Neural progenitor cell (in vitro differentiated cells): ENCODE results near the gene COL23A1. TPM values are rescaled to one million over a fixed set of nuclear protein-coding genes. Genes with fewer than 3 reads are reported as not detected.
A peak's percentile ranks its signal among the peaks of the same experiment; 100 is the strongest.

Source experiments
- DNase-seq: peaks from one replicate; pipeline ENCODE4 v3.0.0-alpha.2; 2016; ENCODE audit warnings: low spot score
- H2AFZ ChIP-seq: fragments of 200-600 bp; sonication (generic); replicated peaks from 2 replicates; pipeline ENCODE4 v1.6.1; 2016; ENCODE audit warnings: antibody characterized with exemption
- H3F3A ChIP-seq: fragments of 200-600 bp; sonication (generic); 2 replicates; pipeline ENCODE4 v1.6.1; 2016; ENCODE audit warnings: antibody characterized with exemption, low read depth
- H3K27ac ChIP-seq: fragments of 200-600 bp; sonication (generic); 2 replicates; pipeline ENCODE4 v1.5.1; 2016; ENCODE audit warnings: mild to moderate bottlenecking
- H3K27me3 ChIP-seq: fragments of 200-600 bp; sonication (generic); 2 replicates; pipeline ENCODE4 v1.6.1; 2016; ENCODE audit warnings: mild to moderate bottlenecking, moderate library complexity
- H3K36me3 ChIP-seq: fragments of 200-600 bp; sonication (generic); 2 replicates; pipeline ENCODE4 v1.5.1; 2016
- H3K4me1 ChIP-seq: fragments of 200-600 bp; sonication (generic); 2 replicates; pipeline ENCODE4 v1.6.1; 2016; ENCODE audit warnings: mixed run types
- H3K4me2 ChIP-seq: fragments of 200-600 bp; sonication (generic); 2 replicates; pipeline ENCODE4 v1.6.1; 2016
- H3K4me3 ChIP-seq: fragments of 200-600 bp; sonication (generic); 2 replicates; pipeline ENCODE4 v1.5.1; 2016
- H3K79me2 ChIP-seq: fragments of 200-600 bp; sonication (generic); 2 replicates; pipeline ENCODE4 v1.6.1; 2016; ENCODE audit warnings: low read depth
- H3K9ac ChIP-seq: fragments of 200-600 bp; sonication (generic); 2 replicates; pipeline ENCODE4 v1.6.1; 2016
- H3K9me3 ChIP-seq: fragments of 200-600 bp; sonication (generic); 2 replicates; pipeline ENCODE4 v1.5.1; 2016; ENCODE audit warnings: low read depth
- H4K20me1 ChIP-seq: fragments of 200-600 bp; sonication (generic); 2 replicates; pipeline ENCODE4 v1.6.1; 2016; ENCODE audit warnings: low read depth
- H3K27ac Mint-ChIP-seq: 3 replicates; pipeline ENCODE4 v1.8.0; 2021; ENCODE audit warnings: mixed read lengths
- H3K27me3 Mint-ChIP-seq: 2 replicates; pipeline ENCODE4 v1.8.0; 2022; ENCODE audit warnings: low read depth, mild to moderate bottlenecking, inconsistent platforms, moderate library complexity, mixed read lengths; ENCODE audit not compliant: insufficient read depth
- H3K36me3 Mint-ChIP-seq: 3 replicates; pipeline ENCODE4 v1.8.0; 2021; ENCODE audit warnings: mixed read lengths
- H3K4me1 Mint-ChIP-seq: 3 replicates; pipeline ENCODE4 v1.8.0; 2021; ENCODE audit warnings: mixed read lengths
- H3K4me3 Mint-ChIP-seq: 3 replicates; pipeline ENCODE4 v1.8.0; 2021; ENCODE audit warnings: mild to moderate bottlenecking, moderate library complexity, mixed read lengths
- H3K9me3 Mint-ChIP-seq: 3 replicates; pipeline ENCODE4 v1.8.0; 2020; ENCODE audit warnings: mixed read lengths
- EZH2 ChIP-seq: fragments of 200-600 bp; sonication (generic); IDR thresholded peaks from 2 replicates; pipeline ENCODE4 v1.6.1; 2017; ENCODE audit warnings: antibody characterized with exemption, mild to moderate bottlenecking, moderate library complexity
- EZH2phosphoT487 ChIP-seq: fragments of 200-600 bp; sonication (generic); IDR thresholded peaks from 2 replicates; pipeline ENCODE4 v1.6.1; 2017; ENCODE audit warnings: antibody characterized with exemption
- total RNA-seq: library from RNA; depleted of rRNA; stranded (reverse); fragments of >200 nt; gene quantifications from 2 replicates; pipeline ENCODE4 v1.2.3, GENCODE V29; 2015; ENCODE audit warnings: low replicate concordance
- TF ChIP-seq, protein P1 (sequence below): fragments of 200-600 bp; sonication (generic); IDR thresholded peaks from 2 replicates; pipeline ENCODE4 v1.5.1; 2017; ENCODE audit warnings: antibody characterized with exemption, mild to moderate bottlenecking

Gene COL23A1
- total RNA-seq, 1 donor from 2014 or later, result not detected

DNA sequence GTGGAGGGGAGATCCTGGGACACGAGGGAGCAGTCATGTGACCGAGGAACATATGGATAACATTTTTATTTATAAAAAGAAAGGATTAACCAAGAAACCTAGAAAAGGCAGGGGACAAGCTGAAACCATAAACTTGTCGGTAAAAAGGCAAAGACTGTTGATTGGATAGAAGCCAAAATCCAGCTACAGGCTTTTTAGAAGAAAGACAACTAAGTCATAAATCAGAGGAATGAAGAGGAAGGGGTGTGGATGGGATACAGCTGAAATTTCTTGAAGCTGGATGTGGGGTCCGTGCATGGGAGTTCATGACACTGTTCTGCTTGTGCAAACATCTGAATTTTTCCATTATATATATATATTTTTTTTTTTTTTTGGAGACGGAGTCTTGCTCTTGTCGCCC lies 246.9 kb downstream of the COL23A1 start:
- H3K36me3 Mint-ChIP-seq, result peaks cover 3% of the 10 kb centered on the region
- H3K27ac Mint-ChIP-seq, result no peak overlapping the region
- no peak overlapping the region for H3K4me2 ChIP-seq
- no peak overlapping the region for H3K9ac ChIP-seq
- H3K4me1 ChIP-seq, result no peaks in the 10 kb centered on the region
- no peak for DNase-seq
- no peaks in the 10 kb centered on the region for H3K36me3 ChIP-seq
- no peak overlapping the region for H2AFZ ChIP-seq
- no peaks in the 10 kb centered on the region for H3K27me3 ChIP-seq
- no peaks in the 10 kb centered on the region for H4K20me1 ChIP-seq
- no peaks in the 10 kb centered on the region for H3K9me3 ChIP-seq
- peaks cover 15% of the 10 kb centered on the region for H3K4me1 Mint-ChIP-seq
- no peaks in the 10 kb centered on the region for H3F3A ChIP-seq
- no peak for TF ChIP-seq EZH2
- TF ChIP-seq, protein P1, sequence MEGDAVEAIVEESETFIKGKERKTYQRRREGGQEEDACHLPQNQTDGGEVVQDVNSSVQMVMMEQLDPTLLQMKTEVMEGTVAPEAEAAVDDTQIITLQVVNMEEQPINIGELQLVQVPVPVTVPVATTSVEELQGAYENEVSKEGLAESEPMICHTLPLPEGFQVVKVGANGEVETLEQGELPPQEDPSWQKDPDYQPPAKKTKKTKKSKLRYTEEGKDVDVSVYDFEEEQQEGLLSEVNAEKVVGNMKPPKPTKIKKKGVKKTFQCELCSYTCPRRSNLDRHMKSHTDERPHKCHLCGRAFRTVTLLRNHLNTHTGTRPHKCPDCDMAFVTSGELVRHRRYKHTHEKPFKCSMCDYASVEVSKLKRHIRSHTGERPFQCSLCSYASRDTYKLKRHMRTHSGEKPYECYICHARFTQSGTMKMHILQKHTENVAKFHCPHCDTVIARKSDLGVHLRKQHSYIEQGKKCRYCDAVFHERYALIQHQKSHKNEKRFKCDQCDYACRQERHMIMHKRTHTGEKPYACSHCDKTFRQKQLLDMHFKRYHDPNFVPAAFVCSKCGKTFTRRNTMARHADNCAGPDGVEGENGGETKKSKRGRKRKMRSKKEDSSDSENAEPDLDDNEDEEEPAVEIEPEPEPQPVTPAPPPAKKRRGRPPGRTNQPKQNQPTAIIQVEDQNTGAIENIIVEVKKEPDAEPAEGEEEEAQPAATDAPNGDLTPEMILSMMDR, result no peak
- no peak for TF ChIP-seq EZH2phosphoT487
- peaks cover 3% of the 10 kb centered on the region for H3K27me3 Mint-ChIP-seq
- no peak overlapping the region for H3K27ac ChIP-seq
- no peaks in the 10 kb centered on the region for H3K79me2 ChIP-seq
- peaks cover 7% of the 10 kb centered on the region for H3K9me3 Mint-ChIP-seq
- no peak overlapping the region for H3K4me3 ChIP-seq
- H3K4me3 Mint-ChIP-seq, result no peak overlapping the region

- H3K36me3 ChIP-seq, result no peaks in the 10 kb centered on the region
- Mint-ChIP-seq H3K4me1 (peaks cover 16% of the 10 kb centered on the region), H3K9me3 (peaks cover 7% of the 10 kb centered on the region), H3K36me3 (peaks cover 3% of the 10 kb centered on the region), H3K27ac (peak overlapping the region; percentile 30), H3K4me3 (no peak overlapping the region), H3K27me3 (peaks cover 7% of the 10 kb centered on the region)
- no peak overlapping the region for H2AFZ ChIP-seq
- H3K27ac ChIP-seq, result no peak overlapping the region
- H3K4me3 ChIP-seq, result no peak overlapping the region
- H3K79me2 ChIP-seq, result no peaks in the 10 kb centered on the region
- no peak overlapping the region for H3K9ac ChIP-seq
- TF ChIP-seq EZH2phosphoT487, result no peak
- TF ChIP-seq, protein P1, result no peak
- TF ChIP-seq EZH2, result no peak
- no peaks in the 10 kb centered on the region for H4K20me1 ChIP-seq
- no peaks in the 10 kb centered on the region for H3K4me1 ChIP-seq
- H3F3A ChIP-seq, result no peaks in the 10 kb centered on the region
- H3K4me2 ChIP-seq, result no peak overlapping the region
- H3K9me3 ChIP-seq, result no peaks in the 10 kb centered on the region
- no peak for DNase-seq
- H3K27me3 ChIP-seq, result no peaks in the 10 kb centered on the region
Observed at GRCh38 chr5:178341851-178342140, 248.4 kb downstream of the COL23A1 start.

GRCh38 chr5:178341091-178341850 lies 248.9 kb downstream of the COL23A1 start:
- no peak overlapping the region for H3K27ac ChIP-seq

More at GRCh38 chr5:178341091-178341850, 248.9 kb downstream of the COL23A1 start:
- Mint-ChIP-seq H3K27me3 (peaks cover 7% of the 10 kb centered on the region), H3K4me1 (peaks cover 18% of the 10 kb centered on the region), H3K27ac (no peak overlapping the region), H3K36me3 (peaks cover 3% of the 10 kb centered on the region), H3K9me3 (peaks cover 7% of the 10 kb centered on the region), H3K4me3 (no peak overlapping the region)
- no peaks in the 10 kb centered on the region for H3K79me2 ChIP-seq
- H3K27me3 ChIP-seq, result no peaks in the 10 kb centered on the region
- no peak for DNase-seq
- no peaks in the 10 kb centered on the region for H4K20me1 ChIP-seq
- H3K4me3 ChIP-seq, result no peak overlapping the region
- H3K4me2 ChIP-seq, result no peak overlapping the region
- H3K9me3 ChIP-seq, result no peaks in the 10 kb centered on the region
- H3K36me3 ChIP-seq, result no peaks in the 10 kb centered on the region
- no peak overlapping the region for H2AFZ ChIP-seq
- TF ChIP-seq EZH2phosphoT487 (no peak), EZH2 (no peak)
- TF ChIP-seq, protein P1, result no peak
- H3F3A ChIP-seq, result no peaks in the 10 kb centered on the region
- no peak overlapping the region for H3K9ac ChIP-seq
- no peaks in the 10 kb centered on the region for H3K4me1 ChIP-seq
